ENCODE data around the gene SYK. TPM values are rescaled to one million over a fixed set of nuclear protein-coding genes. Genes with fewer than 3 reads are reported as not detected.

The SYK gene
- total RNA-seq, 1 donor from 2014 or later: 0.41 TPM

DNA sequence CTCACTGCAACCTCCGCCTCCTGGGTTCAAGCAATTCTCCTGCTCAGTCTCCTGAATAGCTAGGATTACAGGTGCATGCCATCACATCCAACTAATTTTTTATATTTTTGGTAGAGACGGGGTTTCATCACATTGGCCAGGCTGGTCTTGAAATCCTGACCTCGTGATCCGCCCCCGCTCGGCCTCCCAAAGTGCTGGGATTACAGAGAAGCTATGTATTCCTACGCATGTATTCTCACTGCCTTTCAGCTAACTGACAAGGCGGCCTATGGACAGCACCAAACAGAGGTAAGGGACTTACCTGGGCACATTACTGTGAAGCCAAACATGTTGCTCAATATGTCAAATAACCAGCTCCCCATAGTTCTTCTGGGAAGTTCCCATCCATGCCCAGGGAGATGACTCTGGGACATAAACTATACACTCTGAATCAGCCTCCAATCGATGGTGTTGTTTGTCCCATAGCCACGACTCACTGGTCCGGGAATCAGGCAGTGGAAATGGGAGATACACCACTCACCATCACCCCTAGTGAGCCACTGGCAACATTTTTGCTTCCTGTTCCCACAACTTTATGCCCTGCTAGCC lies 114.6 kb downstream of the SYK start:
- Mint-ChIP-seq H3K27me3 (ENCODE audit: low read depth, unreplicated experiment) (peaks cover 9% of the 10 kb centered on the region), H3K27ac (ENCODE audit: unreplicated experiment) (no peak overlapping the region), H3K4me1 (ENCODE audit: low read depth, unreplicated experiment) (peaks cover 6% of the 10 kb centered on the region), H3K9me3 (ENCODE audit: unreplicated experiment) (peaks cover 2% of the 10 kb centered on the region), H3K36me3 (ENCODE audit: low read depth, unreplicated experiment) (no peaks in the 10 kb centered on the region), H3K4me3 (ENCODE audit: unreplicated experiment) (no peak overlapping the region)
- Histone ChIP-seq H3K27ac (ENCODE audit: low read depth, low read length) (no peak overlapping the region), H3K27me3 (ENCODE audit: insufficient read depth, low read length) (peaks cover 3% of the 10 kb centered on the region), H3K36me3 (ENCODE audit: insufficient read depth, low read length) (no peaks in the 10 kb centered on the region), H3K9me3 (ENCODE audit: insufficient read depth, low read depth, low read length) (no peaks in the 10 kb centered on the region), H3K4me2 (ENCODE audit: low read length) (no peak overlapping the region), H4K20me1 (ENCODE audit: insufficient read depth, low read length) (no peaks in the 10 kb centered on the region), H2AFZ (ENCODE audit: low read depth, low read length) (no peak overlapping the region), H3K9ac (ENCODE audit: low read length) (no peak overlapping the region), H3K4me1 (ENCODE audit: insufficient read depth, low read length) (no peaks in the 10 kb centered on the region), H3K4me3 (ENCODE audit: insufficient read depth, low read depth, low read length) (no peak overlapping the region), H3K79me2 (ENCODE audit: insufficient read depth, low read length) (no peaks in the 10 kb centered on the region)
- FAIRE-seq (no peak), DNase-seq (ENCODE audit: low read depth) (no peak)
- TF ChIP-seq CTCF (IDR thresholded peaks at IDR 0.05; ENCODE audit: insufficient read depth, low read depth, low read length) (no peak), EZH2 (IDR thresholded peaks at IDR 0.05; ENCODE audit: insufficient read depth, low read length) (no peak)

DNA sequence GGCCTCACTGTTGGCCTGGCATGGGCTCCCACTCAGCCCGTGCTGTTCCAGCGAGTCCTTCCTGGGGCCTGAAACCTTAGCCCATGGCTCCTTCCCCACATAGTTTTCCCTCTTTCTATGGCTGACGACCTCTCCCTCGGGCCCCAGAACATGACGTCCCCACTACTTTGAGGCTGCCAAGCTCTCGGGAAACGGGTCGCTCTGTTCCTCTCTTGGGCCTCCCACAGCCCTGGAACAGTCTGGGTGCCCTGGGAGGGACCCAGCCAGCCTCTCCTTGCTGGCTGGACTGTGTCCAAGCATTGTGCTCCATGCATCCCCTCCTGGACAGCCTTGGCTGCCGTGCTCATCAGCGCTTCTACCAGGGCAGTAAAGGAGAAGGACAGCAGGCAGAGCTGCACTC lies 118.3 kb downstream of the SYK start:
- H3K4me1 ChIP-seq (ENCODE audit: insufficient read depth, low read length): no peaks in the 10 kb centered on the region
- Mint-ChIP-seq H3K4me1 (ENCODE audit: low read depth, unreplicated experiment) (peaks cover 9% of the 10 kb centered on the region), H3K27me3 (ENCODE audit: low read depth, unreplicated experiment) (peaks cover 6% of the 10 kb centered on the region), H3K9me3 (ENCODE audit: unreplicated experiment) (peaks cover 2% of the 10 kb centered on the region), H3K4me3 (ENCODE audit: unreplicated experiment) (no peak overlapping the region), H3K36me3 (ENCODE audit: low read depth, unreplicated experiment) (no peaks in the 10 kb centered on the region), H3K27ac (ENCODE audit: unreplicated experiment) (no peak overlapping the region)
- TF ChIP-seq CTCF (IDR thresholded peaks at IDR 0.05; ENCODE audit: insufficient read depth, low read depth, low read length) (no peak), EZH2 (IDR thresholded peaks at IDR 0.05; ENCODE audit: insufficient read depth, low read length) (no peak)
- H3K9ac ChIP-seq (ENCODE audit: low read length): no peak overlapping the region
- no peak overlapping the region for H3K4me2 ChIP-seq (ENCODE audit: low read length)
- no peak overlapping the region for H3K4me3 ChIP-seq (ENCODE audit: insufficient read depth, low read depth, low read length)
- H3K9me3 ChIP-seq (ENCODE audit: insufficient read depth, low read depth, low read length): no peaks in the 10 kb centered on the region
- DNase-seq (ENCODE audit: low read depth): no peak
- no peak overlapping the region for H3K27ac ChIP-seq (ENCODE audit: low read depth, low read length)
- no peak for FAIRE-seq
- no peak overlapping the region for H2AFZ ChIP-seq (ENCODE audit: low read depth, low read length)
- H3K27me3 ChIP-seq (ENCODE audit: insufficient read depth, low read length): peaks cover 3% of the 10 kb centered on the region
- no peaks in the 10 kb centered on the region for H3K36me3 ChIP-seq (ENCODE audit: insufficient read depth, low read length)
- H4K20me1 ChIP-seq (ENCODE audit: insufficient read depth, low read length): no peaks in the 10 kb centered on the region
- no peaks in the 10 kb centered on the region for H3K79me2 ChIP-seq (ENCODE audit: insufficient read depth, low read length)

GRCh38 chr9:90921104-90921503 lies 119.5 kb downstream of the SYK start:
- peaks cover 7% of the 10 kb centered on the region for H3K4me1 ChIP-seq (ENCODE audit: insufficient read depth, low read length)
- no peak overlapping the region for H3K9ac ChIP-seq (ENCODE audit: low read length)
- Mint-ChIP-seq H3K27me3 (ENCODE audit: low read depth, unreplicated experiment) (peaks cover 6% of the 10 kb centered on the region), H3K27ac (ENCODE audit: unreplicated experiment) (peak overlapping the region; percentile 16), H3K4me1 (ENCODE audit: low read depth, unreplicated experiment) (peaks cover 15% of the 10 kb centered on the region), H3K9me3 (ENCODE audit: unreplicated experiment) (peaks cover 2% of the 10 kb centered on the region), H3K36me3 (ENCODE audit: low read depth, unreplicated experiment) (no peaks in the 10 kb centered on the region), H3K4me3 (ENCODE audit: unreplicated experiment) (no peak overlapping the region)
- DNase-seq (ENCODE audit: low read depth) (no peak), FAIRE-seq (no peak)
- no peaks in the 10 kb centered on the region for H3K79me2 ChIP-seq (ENCODE audit: insufficient read depth, low read length)
- H3K4me3 ChIP-seq (ENCODE audit: insufficient read depth, low read depth, low read length): no peak overlapping the region
- H3K36me3 ChIP-seq (ENCODE audit: insufficient read depth, low read length): no peaks in the 10 kb centered on the region
- no peak overlapping the region for H2AFZ ChIP-seq (ENCODE audit: low read depth, low read length)
- no peak overlapping the region for H3K4me2 ChIP-seq (ENCODE audit: low read length)
- peaks cover 3% of the 10 kb centered on the region for H3K27me3 ChIP-seq (ENCODE audit: insufficient read depth, low read length)
- TF ChIP-seq CTCF (IDR thresholded peaks at IDR 0.05; ENCODE audit: insufficient read depth, low read depth, low read length) (no peak), EZH2 (IDR thresholded peaks at IDR 0.05; ENCODE audit: insufficient read depth, low read length) (no peak)
- H3K27ac ChIP-seq (ENCODE audit: low read depth, low read length): no peak overlapping the region
- no peaks in the 10 kb centered on the region for H3K9me3 ChIP-seq (ENCODE audit: insufficient read depth, low read depth, low read length)
- H4K20me1 ChIP-seq (ENCODE audit: insufficient read depth, low read length): no peaks in the 10 kb centered on the region
